NCI-H345 (cell line): ENCODE data around the gene RNF157.
"Not testable (repeated sequence)": the region's sequence is repeated elsewhere in the genome, so short reads cannot be mapped to it uniquely, and the experiment has no call there.

Experiments
- DNase-seq: peaks from one replicate; lab custom pipeline; 2025; lab: John Stamatoyannopoulos, UW

Gene RNF157

GRCh38 chr17:76270127-76270592 lies 29.9 kb upstream of the RNF157 start:
- no peak for DNase-seq

DNA sequence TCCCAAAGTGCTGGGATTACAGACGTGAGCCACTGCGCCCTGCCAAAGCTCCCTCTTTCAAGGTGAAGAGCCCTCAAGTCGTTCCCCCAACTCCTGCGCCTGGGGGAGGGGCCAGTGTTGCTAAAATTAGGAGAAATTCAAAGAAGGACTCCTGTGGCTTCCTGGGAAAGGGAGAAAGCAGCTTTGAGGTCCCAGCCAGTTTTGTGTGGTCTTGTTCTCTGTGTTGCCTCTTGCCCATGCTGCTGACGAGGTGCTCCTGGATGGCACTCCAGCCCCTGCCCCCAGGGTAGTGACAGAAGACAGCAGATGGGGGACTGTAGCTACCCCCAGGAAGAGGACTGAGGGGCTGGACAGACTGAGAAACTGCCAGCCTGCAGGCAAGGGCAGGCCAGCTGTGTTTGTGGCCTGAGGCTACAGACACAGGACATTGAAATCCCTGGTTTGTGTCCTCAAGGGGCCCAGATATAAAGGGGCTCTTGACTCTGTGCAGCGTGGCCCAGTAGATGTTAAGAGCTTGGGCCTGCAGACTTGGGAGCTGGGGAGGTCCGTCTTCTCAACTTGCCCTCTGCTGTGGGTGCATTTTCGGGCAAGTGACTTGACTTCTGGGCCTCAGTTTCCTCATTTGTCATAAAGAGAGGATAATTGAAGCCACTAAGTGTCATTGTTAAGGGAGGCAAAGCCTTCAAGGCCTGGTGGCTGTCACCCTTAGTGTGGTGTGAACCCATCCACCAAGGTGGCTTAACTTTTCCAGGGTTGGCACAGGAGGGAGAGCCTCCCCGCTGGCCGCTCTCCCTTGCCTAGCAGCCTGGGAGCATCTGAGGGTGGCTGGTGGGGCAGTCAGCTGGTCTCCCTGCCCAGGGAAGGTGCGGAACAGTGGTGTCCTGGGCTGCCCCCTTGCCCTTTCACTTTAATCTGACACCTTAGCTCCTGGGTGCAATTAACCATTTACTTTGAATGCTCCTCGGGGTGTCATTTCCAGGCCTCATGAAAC lies 29.0 kb upstream of the RNF157 start:
- DNase-seq, result no peak

DNA sequence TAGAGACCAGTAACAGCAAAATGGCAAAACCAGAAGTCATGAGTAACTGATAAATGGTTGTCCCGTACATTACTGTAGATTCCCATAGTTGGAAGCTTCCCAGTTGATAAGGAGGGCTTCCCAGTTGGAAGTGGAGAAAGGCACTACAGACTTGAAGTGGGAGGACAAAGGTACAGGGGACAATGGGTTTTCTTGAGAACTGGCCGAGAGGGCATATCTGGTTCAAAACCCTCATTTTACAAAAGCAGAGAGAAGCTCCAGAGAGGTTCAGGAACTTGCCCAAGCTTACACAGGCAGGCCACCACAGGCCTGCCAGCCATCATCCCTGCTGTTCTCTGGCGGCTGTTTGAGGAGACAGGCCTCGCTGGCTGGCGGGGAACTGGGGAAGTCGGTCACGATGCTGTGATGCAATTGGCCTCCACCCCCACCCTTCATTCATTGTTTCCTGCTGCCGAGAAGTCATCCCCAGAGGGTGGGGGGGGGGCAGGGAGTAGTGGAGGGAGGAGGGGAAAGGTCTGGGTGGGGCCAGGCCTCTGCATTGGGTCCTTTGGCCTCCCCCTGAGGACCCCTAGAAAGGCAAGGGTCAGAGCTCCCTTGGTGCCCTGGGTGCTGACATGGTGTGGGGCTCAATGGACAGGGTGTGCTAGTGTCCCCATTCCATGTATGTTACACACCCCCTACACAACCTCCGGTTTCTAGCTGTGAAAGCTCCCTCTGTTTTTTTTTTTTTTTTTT lies 27.9 kb upstream of the RNF157 start:
- no peak for DNase-seq

GRCh38 chr17:76267581-76268001 lies 27.3 kb upstream of the RNF157 start:
- DNase-seq, result not testable (repeated sequence)

- DNase-seq, result no peak
Measured at GRCh38 chr17:76267051-76267576, 26.8 kb upstream of the RNF157 start.

GRCh38 chr17:76266244-76266938 lies 26.1 kb upstream of the RNF157 start:
- no peak for DNase-seq

- DNase-seq, result peak; percentile 56
Measured at GRCh38 chr17:76265624-76266243, 25.4 kb upstream of the RNF157 start.

DNA sequence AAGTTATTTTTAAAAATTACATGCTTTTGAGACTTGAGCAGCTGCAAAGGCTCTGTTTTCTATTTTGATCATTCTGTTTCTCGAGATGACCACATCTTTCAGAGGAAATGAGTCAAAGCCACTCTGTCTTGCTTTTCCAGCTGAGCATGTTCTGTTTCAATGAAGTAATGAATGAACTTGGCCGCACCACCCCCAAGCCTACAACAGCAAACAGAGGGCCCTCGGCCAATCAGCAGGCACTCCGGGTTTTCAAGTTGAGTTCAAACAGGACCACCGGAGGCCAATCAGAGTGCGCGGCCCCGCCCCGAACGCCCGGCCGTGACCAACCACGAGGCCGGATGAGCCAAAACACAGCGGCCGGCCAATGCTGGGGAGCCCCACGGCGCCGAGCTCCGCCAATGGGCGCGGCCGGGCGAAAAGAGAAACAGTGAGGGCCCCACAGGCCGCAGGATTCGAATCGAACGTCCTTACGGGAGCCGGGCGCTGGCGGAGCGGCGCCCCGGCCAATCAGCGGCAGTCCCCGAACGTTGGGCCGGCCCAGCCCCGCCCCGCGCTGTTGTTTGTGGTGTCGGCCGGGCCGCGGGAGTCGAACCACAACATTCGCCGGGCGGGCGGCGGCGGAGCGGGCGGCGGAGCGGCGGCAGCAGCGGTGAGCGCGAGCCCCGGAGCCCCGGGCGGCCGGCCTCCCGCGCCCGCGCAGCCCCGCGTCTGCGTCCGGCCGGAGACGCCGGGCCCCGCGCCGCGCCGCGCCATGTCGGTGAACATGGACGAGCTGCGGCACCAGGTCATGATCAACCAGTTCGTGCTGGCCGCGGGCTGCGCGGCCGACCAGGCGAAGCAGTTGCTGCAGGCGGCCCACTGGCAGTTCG lies 24.7 kb upstream of the RNF157 start, which contains the start of gene UBALD2:
TSS of gene UBALD2 (plus strand) at position 594 of the 869 bp plus-strand sequence. CDS start at position 752, 158 bp downstream.
- DNase-seq, result peak; percentile 100

DNA sequence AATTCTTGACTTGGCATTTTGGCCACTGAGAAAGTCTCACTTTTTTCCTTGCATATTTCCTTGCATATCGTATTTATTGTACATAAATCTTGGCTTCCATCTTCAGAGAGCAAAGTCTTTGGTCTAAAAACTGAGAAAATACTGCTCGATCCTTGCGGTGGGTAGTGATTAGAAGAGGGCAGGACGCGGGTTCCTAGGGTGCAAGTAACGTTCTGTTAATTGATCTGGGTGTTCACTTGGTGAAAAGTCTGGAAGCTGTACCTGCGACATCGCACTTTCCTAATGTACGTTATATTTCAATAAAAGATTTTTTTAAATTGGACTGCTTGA lies 24.1 kb upstream of the RNF157 start:
- no peak for DNase-seq

GRCh38 chr17:76263896-76264295 lies 23.6 kb upstream of the RNF157 start:
- DNase-seq, result no peak

DNA sequence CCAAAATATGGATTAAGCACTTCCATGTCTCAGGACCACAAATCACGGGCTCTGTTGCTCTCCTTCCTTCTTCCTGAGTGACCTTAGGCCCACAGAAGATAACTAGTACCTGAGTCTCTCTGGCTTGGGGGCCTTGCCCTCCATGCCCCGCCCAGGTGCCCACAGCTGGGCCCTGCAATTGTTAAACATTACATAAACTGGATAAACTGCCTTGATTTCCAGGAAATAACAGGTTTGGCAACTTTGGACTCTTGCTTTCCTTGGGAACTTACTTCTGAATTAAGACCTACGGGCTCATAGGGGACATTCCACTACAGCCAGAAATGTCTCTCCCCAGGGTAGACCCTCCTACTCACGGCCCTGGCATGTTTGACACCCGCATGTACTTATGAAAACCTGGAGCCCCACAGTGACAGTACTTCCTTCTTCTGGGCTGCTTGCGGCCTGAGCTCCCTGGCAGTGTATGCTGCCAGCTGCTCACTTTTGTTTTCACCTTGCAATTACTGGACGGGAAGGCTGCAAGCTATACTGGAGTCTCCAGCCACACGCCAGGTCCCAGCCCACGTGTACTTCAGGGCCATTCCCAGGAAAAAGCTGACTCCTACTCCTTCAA lies 22.5 kb upstream of the RNF157 start:
- no peak for DNase-seq

DNA sequence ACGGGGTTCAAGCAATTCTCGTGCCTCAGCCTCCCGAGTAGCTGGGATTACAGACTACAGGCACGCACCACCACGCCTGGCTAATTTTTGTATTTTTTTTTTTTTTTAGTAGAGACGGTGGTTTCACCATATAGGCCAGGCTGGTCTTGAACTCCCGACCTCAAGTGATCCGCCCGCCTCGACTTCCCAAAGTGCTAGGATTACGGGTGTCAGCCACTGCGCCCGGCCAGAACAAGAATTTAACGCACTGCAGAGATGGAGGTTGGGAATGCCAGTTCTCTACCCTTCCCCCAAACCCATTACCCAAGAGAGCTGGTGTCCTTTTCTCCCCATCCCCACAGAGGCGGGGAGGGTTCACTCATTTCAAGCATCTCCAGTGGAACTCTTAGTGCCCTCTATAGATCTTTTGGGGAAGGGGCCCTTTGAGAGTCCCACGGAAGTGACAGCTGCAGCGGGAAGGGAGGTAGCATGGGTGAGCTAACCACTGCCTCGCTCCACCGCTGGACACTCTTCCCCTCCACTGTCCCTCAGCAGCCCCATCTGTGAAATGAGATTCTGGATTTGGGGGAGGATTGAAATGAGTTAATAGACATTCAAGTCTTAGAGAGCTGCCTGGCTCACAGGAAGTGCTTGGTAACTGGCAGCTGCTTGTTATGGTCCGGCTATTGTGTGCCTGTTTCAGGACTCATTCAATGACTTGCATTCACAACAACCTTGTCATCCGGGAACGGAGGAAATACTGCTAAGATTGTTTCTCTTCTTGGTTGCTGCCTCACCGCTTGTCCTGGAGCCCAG lies 21.3 kb upstream of the RNF157 start:
- no peak for DNase-seq

GRCh38 chr17:76260669-76261068 lies 20.4 kb upstream of the RNF157 start:
- DNase-seq, result no peak

GRCh38 chr17:76260220-76260619 lies 19.9 kb upstream of the RNF157 start:
- no peak for DNase-seq

GRCh38 chr17:76256430-76257050 lies 16.2 kb upstream of the RNF157 start:
- DNase-seq, result not testable (repeated sequence)

- no peak for DNase-seq
Measured at GRCh38 chr17:76255801-76256429, 15.6 kb upstream of the RNF157 start.

DNA sequence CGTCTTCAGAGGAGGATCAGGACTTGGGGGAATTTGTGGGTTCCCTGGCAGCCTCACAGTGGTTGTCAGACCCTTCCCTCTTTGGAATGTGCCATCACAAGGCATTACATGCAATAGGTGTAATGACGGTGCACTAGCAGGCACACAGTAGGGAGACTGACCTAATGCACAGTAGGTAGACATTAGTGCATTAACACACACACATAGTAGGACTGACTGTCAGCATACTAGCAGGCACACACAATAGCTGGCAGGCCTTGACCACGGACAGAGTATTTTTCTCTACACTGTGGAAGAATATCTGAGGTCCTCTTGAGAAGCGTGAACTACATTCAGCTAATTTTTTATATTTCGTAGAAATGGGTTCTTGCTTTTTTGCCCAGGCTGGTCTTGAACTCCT lies 14.0 kb upstream of the RNF157 start:
- DNase-seq, result no peak

DNA sequence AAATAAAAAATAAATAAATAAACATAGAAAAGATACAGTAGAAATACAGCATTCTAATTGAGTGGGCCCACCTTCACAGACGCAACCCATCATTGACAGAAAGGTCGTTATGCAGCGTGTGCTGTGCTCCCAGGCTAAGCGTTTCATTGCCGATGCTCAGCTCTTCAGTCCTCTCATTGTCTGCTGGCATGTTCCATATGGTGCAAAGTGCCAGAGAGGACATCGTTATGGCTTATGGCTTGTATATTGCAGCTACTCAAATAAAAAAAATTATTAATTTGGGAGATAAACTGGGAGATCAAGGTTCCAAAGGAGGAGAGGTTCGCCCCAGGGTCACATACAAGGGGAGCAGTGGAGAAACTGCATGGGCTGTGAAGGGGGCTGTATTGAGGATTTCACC lies 13.5 kb upstream of the RNF157 start:
- DNase-seq, result no peak
